CD4-positive, alpha-beta T cell treated with Interleukin-17A for 1 hour (primary cell): ENCODE results near the gene CX3CL1.
"Not testable (repeated sequence)": the region's sequence is repeated elsewhere in the genome, so short reads cannot be mapped to it uniquely, and the experiment has no call there.

ENCODE experiments used
- DNase-seq: peaks from one replicate; pipeline ENCODE4 v3.0.0-alpha.2; 2020

Gene CX3CL1

GRCh38 chr16:57372372-57373116 lies at the start of gene CX3CL1:
Gene CX3CL1, plus strand, starts transcription at chr16:57372490. Its CDS starts 79 bp downstream, at chr16:57372569.
- no peak for DNase-seq

GRCh38 chr16:57324749-57325148 lies 47.5 kb upstream of the CX3CL1 start:
- no peak for DNase-seq

- no peak for DNase-seq
Observed at GRCh38 chr16:57325458-57325857, 46.8 kb upstream of the CX3CL1 start.

- DNase-seq: no peak
Observed at GRCh38 chr16:57329718-57330327, 42.5 kb upstream of the CX3CL1 start.

DNA sequence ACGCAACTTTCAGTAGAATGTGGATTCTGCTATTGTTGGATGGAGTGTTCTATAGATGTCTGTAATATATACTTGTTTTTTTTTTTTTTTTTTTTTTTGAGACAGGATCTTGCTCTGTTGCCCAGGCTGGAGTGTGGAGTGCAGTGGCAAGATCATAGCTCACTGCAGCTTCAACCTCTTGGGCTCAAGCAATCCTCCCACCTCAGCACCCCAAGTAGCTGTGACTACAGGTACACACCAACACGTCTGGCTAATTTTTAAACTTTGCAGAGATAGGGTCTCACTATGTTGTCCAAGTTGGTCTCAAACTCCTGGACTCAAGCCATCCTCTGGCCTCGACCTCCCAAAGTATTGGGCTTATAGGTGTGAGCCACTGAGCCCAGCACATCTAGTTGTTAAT lies 40.9 kb upstream of the CX3CL1 start:
- DNase-seq: no peak

GRCh38 chr16:57333402-57333801 lies 38.9 kb upstream of the CX3CL1 start:
- no peak for DNase-seq

- DNase-seq: no peak
Observed at GRCh38 chr16:57335366-57335765, 36.9 kb upstream of the CX3CL1 start.

DNA sequence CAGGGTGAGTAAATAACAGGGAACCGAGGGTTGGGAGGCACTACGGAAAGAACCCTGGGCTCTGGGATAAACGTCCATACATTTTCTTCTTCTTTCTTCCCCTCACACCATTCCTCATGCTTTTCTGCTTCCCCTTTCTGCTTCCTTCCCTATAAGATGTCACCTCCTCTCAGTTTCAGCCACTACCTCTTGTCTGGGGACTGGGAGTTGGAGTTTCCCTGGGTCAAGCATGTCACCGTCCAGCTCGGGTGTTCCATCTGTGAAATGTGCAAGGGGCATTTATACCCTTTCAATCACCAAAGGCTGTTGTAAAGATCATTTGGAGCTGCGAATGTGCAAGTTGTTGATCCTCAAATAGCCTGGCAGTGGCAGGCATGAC lies 31.2 kb upstream of the CX3CL1 start:
- no peak for DNase-seq

DNA sequence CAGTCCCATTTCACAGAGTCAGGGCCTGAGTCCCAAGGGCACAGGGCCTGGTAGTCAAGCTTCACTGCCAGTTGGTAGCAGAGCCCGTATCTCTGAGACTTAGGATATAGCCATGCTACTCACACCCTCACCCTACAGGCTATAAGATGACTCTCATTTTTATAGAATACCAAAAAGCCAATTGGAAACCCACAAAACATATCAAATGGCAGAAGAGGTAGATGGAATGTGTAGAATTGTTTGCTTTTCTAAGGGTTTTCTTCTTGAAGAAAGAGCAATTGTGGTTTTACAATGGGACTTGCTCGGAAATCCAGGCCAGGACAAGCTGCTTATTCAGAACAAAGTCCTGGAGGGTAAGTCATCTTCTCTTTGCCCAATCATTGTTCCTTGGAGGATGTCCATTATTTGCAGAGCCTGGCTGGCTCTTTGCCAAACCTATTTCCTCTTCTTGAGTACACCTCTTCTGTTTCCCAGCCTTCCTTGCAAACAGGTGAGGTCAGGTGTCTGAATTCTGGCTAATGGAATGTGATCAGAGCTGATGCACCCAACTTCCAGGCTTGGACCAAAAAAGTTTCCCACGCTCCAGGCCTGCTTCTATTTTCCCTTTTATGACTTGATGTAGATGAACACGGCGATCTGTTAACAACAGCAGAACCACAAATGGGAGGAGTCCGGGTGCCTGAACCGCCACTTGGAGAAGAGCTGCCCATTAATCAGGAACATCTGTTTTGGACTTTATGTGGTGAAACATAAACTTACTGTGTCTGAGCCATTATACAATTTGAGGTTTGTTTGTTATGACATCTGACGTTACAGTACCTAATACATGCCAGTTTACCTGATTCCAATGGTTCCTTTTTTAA lies 30.6 kb upstream of the CX3CL1 start:
- no peak for DNase-seq

DNA sequence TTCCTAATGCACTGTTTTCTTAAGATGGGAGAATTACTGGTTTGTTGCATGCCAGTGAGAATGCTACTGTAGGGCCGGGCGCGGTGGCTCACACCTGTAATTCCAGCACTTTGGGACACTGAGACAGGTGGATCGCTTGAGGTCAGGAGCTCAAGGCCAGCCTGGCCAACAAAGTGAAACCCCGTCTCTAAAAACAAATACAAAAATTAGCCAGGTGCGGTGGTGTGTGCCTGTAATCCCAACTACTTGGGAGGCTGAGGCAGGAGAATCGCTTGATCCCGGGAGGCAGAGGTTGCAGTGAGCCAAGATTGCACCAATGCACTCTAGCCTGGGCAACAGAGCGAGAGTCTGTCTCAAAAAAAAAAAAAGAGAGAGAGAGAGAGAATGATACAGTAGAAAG lies 29.7 kb upstream of the CX3CL1 start:
- not testable (repeated sequence) for DNase-seq

DNA sequence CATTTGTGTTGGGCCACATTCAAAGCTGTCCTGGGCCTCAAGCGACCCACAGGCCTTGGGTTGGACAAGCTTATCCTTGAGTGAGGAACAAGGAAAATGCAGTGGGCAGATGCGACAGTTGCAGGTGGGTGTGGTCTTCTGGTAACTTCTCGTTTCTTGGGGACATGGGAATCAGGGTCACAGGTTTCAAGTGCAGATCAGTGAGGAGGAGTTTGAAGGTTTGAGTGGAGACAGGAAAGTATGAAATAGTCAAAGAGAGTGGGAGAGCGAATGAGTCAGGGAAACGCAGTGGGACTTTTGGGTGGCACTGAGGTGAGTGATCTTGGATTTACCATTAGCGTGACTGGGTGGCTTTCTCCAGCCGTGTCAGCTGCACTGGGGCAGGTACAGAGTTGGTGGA lies 29.1 kb upstream of the CX3CL1 start:
- no peak for DNase-seq

DNA sequence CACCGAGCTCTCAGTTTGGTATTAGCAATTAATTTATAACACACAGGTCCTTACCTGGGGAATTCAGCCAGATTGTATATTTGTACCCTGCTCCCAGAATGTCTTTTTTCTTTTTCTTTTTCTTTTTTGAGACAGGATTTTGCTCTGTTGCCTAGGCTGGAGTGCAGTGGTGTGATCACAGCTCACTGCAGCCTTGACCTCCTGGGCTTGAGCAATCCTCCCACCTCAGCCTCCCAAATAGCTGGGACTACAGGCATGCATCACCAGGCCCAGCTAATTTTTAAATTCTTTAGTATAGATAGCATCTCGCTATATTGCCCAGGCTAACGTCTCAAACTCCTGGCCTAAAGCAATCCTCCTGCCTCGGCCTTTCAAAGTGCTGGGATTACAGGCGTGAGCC lies 28.2 kb upstream of the CX3CL1 start:
- not testable (repeated sequence) for DNase-seq

- no peak for DNase-seq
Observed at GRCh38 chr16:57345021-57345420, 27.3 kb upstream of the CX3CL1 start.

- no peak for DNase-seq
Observed at GRCh38 chr16:57345666-57346204, 26.6 kb upstream of the CX3CL1 start.

DNA sequence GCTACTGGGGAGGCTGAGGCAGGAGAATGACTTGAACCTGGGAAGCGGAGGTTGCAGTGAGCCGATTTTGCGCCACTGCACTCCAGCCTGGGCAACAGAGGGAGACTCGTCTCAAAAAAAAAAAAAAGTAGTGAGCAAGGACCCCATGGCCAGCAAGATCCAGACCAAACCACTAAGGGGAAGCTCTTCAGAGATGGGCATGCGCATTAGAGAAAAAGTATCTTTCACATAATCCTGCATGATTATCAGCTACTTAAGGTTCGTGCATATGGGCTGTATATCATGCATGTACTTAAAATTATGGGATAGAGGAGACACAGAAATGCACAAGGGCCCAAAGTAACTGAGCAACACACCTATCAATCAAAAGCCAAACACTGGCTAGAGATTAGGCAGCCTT lies 24.4 kb upstream of the CX3CL1 start:
- DNase-seq: no peak

DNA sequence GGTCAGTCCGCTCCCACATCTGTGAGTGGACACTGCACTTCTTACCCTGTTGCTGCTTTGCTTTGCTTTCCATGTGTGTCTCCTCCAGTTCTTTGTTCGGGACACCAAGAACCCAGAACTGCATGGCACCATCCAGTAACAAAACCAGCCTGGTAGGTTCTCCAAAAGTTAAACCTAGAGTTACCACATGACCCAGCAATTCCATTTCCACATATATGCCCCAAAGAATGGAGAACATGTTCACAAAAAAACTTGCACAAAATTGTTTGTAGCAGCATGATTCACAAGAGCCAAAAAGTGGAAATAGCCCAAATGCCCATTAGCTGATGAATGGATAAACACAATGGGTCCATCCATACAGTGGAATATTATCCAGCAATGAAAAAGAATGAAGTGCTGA lies 24.0 kb upstream of the CX3CL1 start:
- DNase-seq: no peak

- DNase-seq: peak; percentile 6
Observed at GRCh38 chr16:57349212-57350031, 22.9 kb upstream of the CX3CL1 start.

DNA sequence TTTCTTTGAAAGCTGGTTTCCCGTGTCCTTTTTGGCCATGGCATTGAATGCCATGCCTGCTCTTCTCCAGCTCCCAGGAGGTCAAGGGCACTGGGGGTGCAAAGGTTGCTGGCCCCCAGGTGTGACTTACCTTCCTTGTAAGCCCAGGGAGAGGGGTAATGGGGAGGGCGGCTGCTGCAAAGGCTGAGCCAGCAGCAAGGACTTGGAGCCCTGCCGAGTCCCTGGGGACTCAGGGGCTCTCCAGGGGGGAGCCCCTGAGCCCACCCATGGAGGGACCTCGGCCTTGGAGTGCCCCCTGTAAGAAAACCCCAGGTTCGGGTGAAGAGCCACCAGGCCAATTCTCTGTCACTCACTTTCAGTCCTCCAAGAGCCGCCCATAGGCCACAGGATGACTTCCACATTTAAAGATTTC lies 19.6 kb upstream of the CX3CL1 start:
- DNase-seq: no peak

DNA sequence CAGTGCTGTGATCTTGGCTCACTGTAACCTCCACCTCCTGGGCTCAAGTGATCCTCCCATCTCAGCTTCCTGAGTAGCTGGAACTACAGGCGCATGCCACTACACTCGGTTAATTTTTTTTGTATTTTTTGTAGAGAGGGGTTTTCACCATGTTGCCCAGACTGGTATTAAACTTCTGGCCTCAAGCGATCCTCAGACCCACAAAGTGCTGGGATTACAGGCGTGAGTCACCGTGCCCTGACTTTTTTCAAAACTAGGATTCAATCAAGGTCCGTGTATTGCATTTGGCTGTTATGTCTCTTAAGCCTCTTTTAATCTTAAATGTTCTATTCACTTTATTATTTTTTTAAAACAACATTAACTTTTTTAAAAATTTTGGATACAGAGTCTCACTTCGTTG lies 18.0 kb upstream of the CX3CL1 start:
- no peak for DNase-seq

GRCh38 chr16:57355898-57356414 lies 16.3 kb upstream of the CX3CL1 start:
- DNase-seq: no peak

GRCh38 chr16:57356547-57356946 lies 15.7 kb upstream of the CX3CL1 start:
- DNase-seq: no peak

- DNase-seq: no peak
Observed at GRCh38 chr16:57357330-57358085, 14.8 kb upstream of the CX3CL1 start.
